Smooth muscle cell (in vitro differentiated cells): ENCODE data around the gene GPR42. TPM values are rescaled to one million over a fixed set of nuclear protein-coding genes. Genes with fewer than 3 reads are reported as not detected.

Experiments
- DNase-seq: peaks from one replicate; lab custom pipeline; 2025; ENCODE audit not compliant: unreplicated experiment; lab: John Stamatoyannopoulos, UW
- H2AFZ ChIP-seq: fragments of 200-600 bp; sonication (generic); 2 replicates; pipeline ENCODE4 v1.6.0; 2016; ENCODE audit warnings: antibody characterized with exemption, low read depth, mild to moderate bottlenecking
- H3F3A ChIP-seq: fragments of 200-600 bp; sonication (generic); 2 replicates; pipeline ENCODE4 v1.6.0; 2017; ENCODE audit warnings: antibody characterized with exemption, low read depth
- H3K27ac ChIP-seq: fragments of 200-600 bp; sonication (generic); 2 replicates; pipeline ENCODE4 v1.5.1; 2016; ENCODE audit warnings: low read depth, mild to moderate bottlenecking
- H3K27me3 ChIP-seq: fragments of 200-600 bp; sonication (generic); 2 replicates; pipeline ENCODE4 v1.6.1; 2016; ENCODE audit warnings: low read depth, mild to moderate bottlenecking
- H3K36me3 ChIP-seq: fragments of 200-600 bp; sonication (generic); 2 replicates; pipeline ENCODE4 v1.5.1; 2016; ENCODE audit warnings: low read depth
- H3K4me1 ChIP-seq: fragments of 200-600 bp; sonication (generic); 2 replicates; pipeline ENCODE4 v1.5.1; 2016; ENCODE audit warnings: low read depth
- H3K4me2 ChIP-seq: fragments of 200-600 bp; sonication (generic); 2 replicates; pipeline ENCODE4 v1.6.0; 2016; ENCODE audit warnings: mild to moderate bottlenecking
- H3K4me3 ChIP-seq: fragments of 200-600 bp; sonication (generic); 2 replicates; pipeline ENCODE4 v1.5.1; 2016; ENCODE audit warnings: mild to moderate bottlenecking
- H3K79me2 ChIP-seq: fragments of 200-600 bp; sonication (generic); 2 replicates; pipeline ENCODE4 v1.6.0; 2016; ENCODE audit warnings: low read depth, mild to moderate bottlenecking
- H3K9ac ChIP-seq: fragments of 200-600 bp; sonication (generic); 2 replicates; pipeline ENCODE4 v1.6.0; 2016; ENCODE audit warnings: low read depth
- H3K9me3 ChIP-seq: fragments of 200-600 bp; sonication (generic); replicated peaks from 2 replicates; pipeline ENCODE4 v1.5.1; 2016; ENCODE audit warnings: low read depth
- H4K20me1 ChIP-seq: fragments of 200-600 bp; sonication (generic); 2 replicates; pipeline ENCODE4 v1.6.0; 2016; ENCODE audit warnings: low read depth
- CTCF ChIP-seq: fragments of 200-600 bp; sonication (generic); IDR thresholded peaks from 2 replicates; pipeline ENCODE4 v1.5.1; 2017; ENCODE audit warnings: borderline replicate concordance, mild to moderate bottlenecking, antibody characterized with exemption; ENCODE audit not compliant: insufficient read depth, poor library complexity, severe bottlenecking
- WGBS: methylation state at CpG from one replicate; pipeline ENCODE4 v1.1.7; 2016; ENCODE audit warnings: low lambda C conversion rate; 5-methylcytosine and 5-hydroxymethylcytosine counted together
- polyA plus RNA-seq: library from polyadenylated mRNA; unstranded; fragments of >200 nt; fragmentation: Nextera tagmentation; extraction: Ambion mirVana; gene quantifications from 2 replicates; pipeline ENCODE4 v1.2.1, GENCODE V29; 2016
- total RNA-seq: library from RNA; depleted of rRNA; stranded (reverse); fragments of >200 nt; gene quantifications from 2 replicates; pipeline ENCODE4 v1.2.3, GENCODE V29; 2014

GPR42 gene
- total and polyA plus RNA-seq, 2 experiments from 2014 or later: not detected

- DNase-seq: no peak
- no peak overlapping the region for H3K9ac ChIP-seq
- WGBS: 82% methylated on average over 11 of the region's 11 CpGs
- no peaks in the 10 kb centered on the region for H3K9me3 ChIP-seq
- no peaks in the 10 kb centered on the region for H3K27me3 ChIP-seq
- H3K36me3 ChIP-seq: no peaks in the 10 kb centered on the region
- no peaks in the 10 kb centered on the region for H3K4me1 ChIP-seq
- H3K4me3 ChIP-seq: no peak overlapping the region
- no peaks in the 10 kb centered on the region for H3K79me2 ChIP-seq
- H2AFZ ChIP-seq: no peak overlapping the region
- H3K4me2 ChIP-seq: no peak overlapping the region
- H4K20me1 ChIP-seq: no peaks in the 10 kb centered on the region
- TF ChIP-seq CTCF: no peak
- no peak overlapping the region for H3K27ac ChIP-seq
- H3F3A ChIP-seq: no peaks in the 10 kb centered on the region
Observed at GRCh38 chr19:35340431-35340830, 30.4 kb upstream of the GPR42 start.

- no peak for TF ChIP-seq CTCF
- no peak for DNase-seq
- Histone ChIP-seq H3K9ac (no peak overlapping the region), H3K36me3 (no peaks in the 10 kb centered on the region), H3K4me2 (no peak overlapping the region), H3K4me1 (no peaks in the 10 kb centered on the region), H3K27me3 (no peaks in the 10 kb centered on the region), H3K4me3 (no peak overlapping the region), H3F3A (no peaks in the 10 kb centered on the region), H3K79me2 (no peaks in the 10 kb centered on the region), H4K20me1 (no peaks in the 10 kb centered on the region), H2AFZ (no peak overlapping the region), H3K27ac (no peak overlapping the region), H3K9me3 (no peaks in the 10 kb centered on the region)
- WGBS: 89% methylated on average over 16 of the region's 16 CpGs
Observed at GRCh38 chr19:35341006-35341405, 29.9 kb upstream of the GPR42 start.

GRCh38 chr19:35341565-35342225, 29.2 kb upstream of the GPR42 start:
- 92% methylated on average over 14 of the region's 14 CpGs for WGBS
- H3K4me1 ChIP-seq: no peaks in the 10 kb centered on the region
- H3K9me3 ChIP-seq: no peaks in the 10 kb centered on the region
- no peaks in the 10 kb centered on the region for H3F3A ChIP-seq
- no peaks in the 10 kb centered on the region for H3K79me2 ChIP-seq
- no peak for TF ChIP-seq CTCF
- DNase-seq: no peak
- no peaks in the 10 kb centered on the region for H4K20me1 ChIP-seq
- H2AFZ ChIP-seq: no peak overlapping the region
- no peak overlapping the region for H3K9ac ChIP-seq
- no peaks in the 10 kb centered on the region for H3K27me3 ChIP-seq
- no peak overlapping the region for H3K27ac ChIP-seq
- H3K4me2 ChIP-seq: no peak overlapping the region
- no peak overlapping the region for H3K4me3 ChIP-seq
- no peaks in the 10 kb centered on the region for H3K36me3 ChIP-seq

GRCh38 chr19:35342430-35342829, 28.4 kb upstream of the GPR42 start:
- Histone ChIP-seq H3K36me3 (no peaks in the 10 kb centered on the region), H3K79me2 (no peaks in the 10 kb centered on the region), H3K27me3 (no peaks in the 10 kb centered on the region), H3K9ac (no peak overlapping the region), H4K20me1 (no peaks in the 10 kb centered on the region), H3K4me2 (no peak overlapping the region), H3F3A (no peaks in the 10 kb centered on the region), H3K27ac (no peak overlapping the region), H3K4me1 (no peaks in the 10 kb centered on the region), H3K4me3 (no peak overlapping the region), H2AFZ (no peak overlapping the region), H3K9me3 (no peaks in the 10 kb centered on the region)
- WGBS: 40% methylated on average over 5 of the region's 5 CpGs
- TF ChIP-seq CTCF: no peak
- no peak for DNase-seq
